ENCODE results near the gene USP10.

USP10 gene

GRCh38 chr16:84699712-84700445 lies at the start of gene USP10:
USP10 (plus strand) TSS chr16:84700000; CDS start chr16:84700091, 91 bp downstream.
- DNase-seq (ENCODE audit: extremely low spot score, insufficient read length, low read depth), result peak; percentile 98
- FAIRE-seq, result peak; percentile 59

GRCh38 chr16:84650062-84650991 lies 49.5 kb upstream of the USP10 start:
- DNase-seq (ENCODE audit: extremely low spot score, insufficient read length, low read depth), result no peak
- FAIRE-seq, result no peak

GRCh38 chr16:84652566-84652965 lies 47.2 kb upstream of the USP10 start:
- DNase-seq (ENCODE audit: extremely low spot score, insufficient read length, low read depth) (no peak), FAIRE-seq (no peak)

DNA sequence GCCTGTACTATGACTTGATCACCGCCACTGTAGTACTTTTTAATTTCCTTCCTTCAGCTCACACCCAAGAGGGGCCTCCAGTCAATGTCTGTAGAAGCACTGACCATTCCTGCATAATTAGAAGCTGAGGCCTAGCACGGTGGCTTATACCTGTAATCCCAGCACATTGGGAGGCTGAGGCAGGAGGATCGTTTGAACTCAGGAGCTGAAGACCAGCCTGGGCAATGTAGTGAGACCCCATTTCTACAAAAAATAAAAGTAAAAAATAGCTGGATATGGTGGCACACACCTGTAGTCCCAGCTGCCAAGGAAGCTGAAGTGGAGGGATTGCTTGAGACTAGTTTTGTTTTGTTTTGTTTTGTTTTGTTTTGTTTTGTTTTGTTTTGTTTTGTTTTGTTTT lies 45.6 kb upstream of the USP10 start:
- DNase-seq (ENCODE audit: extremely low spot score, insufficient read length, low read depth) (no peak), FAIRE-seq (no peak)

DNA sequence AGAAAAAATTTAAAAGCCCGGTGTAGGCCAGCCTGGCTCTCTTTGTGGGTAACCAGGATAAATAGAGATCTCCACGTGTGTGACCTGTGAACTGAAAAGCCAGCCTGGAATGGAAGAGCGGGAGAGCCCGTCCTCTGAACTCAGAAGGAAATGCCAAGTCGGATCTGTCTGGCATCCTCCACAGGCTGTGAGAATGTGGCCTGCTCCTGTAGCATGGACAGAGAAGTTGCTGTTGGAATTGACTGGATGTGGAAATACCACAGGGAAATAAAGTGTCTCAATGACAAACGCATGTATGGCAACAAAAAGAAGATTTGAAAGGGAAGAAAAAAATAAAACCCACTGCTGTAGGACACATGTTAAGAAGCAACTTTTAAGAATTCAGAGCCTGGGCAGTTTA lies 44.8 kb upstream of the USP10 start:
- no peak for DNase-seq (ENCODE audit: extremely low spot score, insufficient read length, low read depth)
- no peak for FAIRE-seq

DNA sequence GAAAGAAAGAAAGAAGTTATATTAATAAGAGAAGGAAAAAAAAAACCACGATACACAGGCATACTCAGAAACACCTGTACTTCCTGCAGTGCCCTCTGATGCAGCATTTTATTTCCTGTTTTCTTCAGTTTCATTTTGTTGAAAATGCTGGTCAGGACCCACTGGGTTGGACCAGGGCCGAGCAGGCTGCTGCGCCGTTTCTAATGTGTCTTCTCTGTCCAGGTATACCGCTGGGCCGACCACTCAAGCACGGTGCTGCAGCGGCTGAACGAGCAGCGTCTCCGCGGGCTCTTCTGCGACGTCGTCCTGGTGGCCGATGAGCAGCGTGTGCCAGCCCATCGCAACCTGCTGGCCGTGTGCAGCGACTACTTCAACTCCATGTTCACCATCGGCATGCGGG lies 43.2 kb upstream of the USP10 start:
- DNase-seq (ENCODE audit: extremely low spot score, insufficient read length, low read depth) (no peak), FAIRE-seq (no peak)

DNA sequence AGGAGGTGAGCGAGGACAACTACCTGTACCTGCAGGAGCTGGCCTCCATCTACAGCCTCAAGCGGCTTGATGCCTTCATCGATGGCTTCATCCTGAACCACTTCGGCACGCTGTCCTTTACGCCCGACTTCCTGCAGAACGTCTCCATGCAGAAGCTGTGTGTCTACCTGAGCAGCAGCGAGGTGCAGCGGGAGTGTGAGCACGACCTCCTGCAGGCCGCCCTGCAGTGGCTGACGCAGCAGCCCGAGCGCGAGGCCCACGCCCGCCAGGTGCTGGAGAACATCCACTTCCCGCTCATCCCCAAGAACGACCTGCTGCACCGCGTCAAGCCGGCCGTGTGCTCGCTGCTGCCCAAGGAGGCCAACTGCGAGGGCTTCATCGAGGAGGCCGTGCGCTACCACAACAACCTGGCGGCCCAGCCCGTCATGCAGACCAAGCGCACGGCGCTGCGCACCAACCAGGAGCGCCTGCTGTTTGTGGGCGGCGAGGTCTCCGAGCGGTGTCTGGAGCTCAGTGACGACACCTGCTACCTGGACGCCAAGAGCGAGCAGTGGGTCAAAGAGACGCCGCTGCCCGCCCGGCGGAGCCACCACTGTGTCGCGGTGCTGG lies 42.5 kb upstream of the USP10 start:
- FAIRE-seq, result no peak
- DNase-seq (ENCODE audit: extremely low spot score, insufficient read length, low read depth), result no peak

DNA sequence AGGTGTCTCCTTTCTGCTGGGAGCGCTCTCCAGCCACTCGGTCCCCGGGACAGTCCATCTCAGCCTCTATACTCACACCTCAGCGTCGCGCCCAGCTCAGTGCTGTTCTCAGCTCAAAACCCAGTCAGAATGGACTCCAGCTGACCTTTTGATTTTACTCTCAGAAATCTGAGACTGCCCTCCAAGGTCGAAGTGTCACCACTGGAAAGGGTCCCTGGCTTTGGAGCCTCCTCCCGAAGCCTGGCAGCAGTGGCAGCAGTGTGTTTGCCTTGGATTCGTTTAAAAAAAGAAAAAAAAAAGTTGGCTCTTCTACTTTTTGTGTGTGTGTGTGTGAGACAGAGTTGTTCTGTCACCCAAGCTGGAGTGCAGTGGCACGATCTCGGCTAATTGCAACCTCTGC lies 41.1 kb upstream of the USP10 start:
- FAIRE-seq (no peak), DNase-seq (ENCODE audit: extremely low spot score, insufficient read length, low read depth) (no peak)

- DNase-seq (ENCODE audit: extremely low spot score, insufficient read length, low read depth) (no peak), FAIRE-seq (no peak)
Measured at GRCh38 chr16:84659656-84660300, 40.0 kb upstream of the USP10 start.

- DNase-seq (ENCODE audit: extremely low spot score, insufficient read length, low read depth), result no peak
- FAIRE-seq, result no peak
Measured at GRCh38 chr16:84660973-84661372, 38.8 kb upstream of the USP10 start.

GRCh38 chr16:84661418-84662060 lies 38.3 kb upstream of the USP10 start:
- DNase-seq (ENCODE audit: extremely low spot score, insufficient read length, low read depth), result no peak
- no peak for FAIRE-seq

DNA sequence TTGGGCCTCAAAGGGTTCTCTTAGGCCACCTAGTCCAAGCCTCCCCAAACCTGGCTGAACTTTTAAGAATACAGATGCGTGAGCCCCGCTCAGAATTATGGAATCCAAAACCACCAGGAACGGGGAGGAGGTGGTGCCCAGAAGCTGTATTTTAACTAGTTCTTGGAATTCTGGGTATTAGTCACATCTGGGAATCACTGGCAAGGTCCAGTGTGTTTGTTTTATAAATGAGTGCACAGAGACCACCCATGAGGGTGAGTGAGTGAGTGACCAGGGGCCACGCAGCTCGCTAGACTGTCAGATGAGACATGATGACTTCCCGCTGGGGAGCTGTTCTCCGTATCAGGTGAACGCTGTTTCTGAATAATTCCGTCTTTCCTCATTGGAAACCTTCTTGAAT lies 37.3 kb upstream of the USP10 start:
- FAIRE-seq (no peak), DNase-seq (ENCODE audit: extremely low spot score, insufficient read length, low read depth) (no peak)

GRCh38 chr16:84663433-84664101 lies 36.2 kb upstream of the USP10 start:
- DNase-seq (ENCODE audit: extremely low spot score, insufficient read length, low read depth), result peak; percentile 23
- peak; percentile 92 for FAIRE-seq

GRCh38 chr16:84665359-84665758 lies 34.4 kb upstream of the USP10 start:
- FAIRE-seq, result no peak
- no peak for DNase-seq (ENCODE audit: extremely low spot score, insufficient read length, low read depth)

- DNase-seq (ENCODE audit: extremely low spot score, insufficient read length, low read depth) (no peak), FAIRE-seq (no peak)
Measured at GRCh38 chr16:84665843-84666242, 34.0 kb upstream of the USP10 start.

- FAIRE-seq, result no peak
- no peak for DNase-seq (ENCODE audit: extremely low spot score, insufficient read length, low read depth)
Measured at GRCh38 chr16:84667600-84668309, 32.0 kb upstream of the USP10 start.

DNA sequence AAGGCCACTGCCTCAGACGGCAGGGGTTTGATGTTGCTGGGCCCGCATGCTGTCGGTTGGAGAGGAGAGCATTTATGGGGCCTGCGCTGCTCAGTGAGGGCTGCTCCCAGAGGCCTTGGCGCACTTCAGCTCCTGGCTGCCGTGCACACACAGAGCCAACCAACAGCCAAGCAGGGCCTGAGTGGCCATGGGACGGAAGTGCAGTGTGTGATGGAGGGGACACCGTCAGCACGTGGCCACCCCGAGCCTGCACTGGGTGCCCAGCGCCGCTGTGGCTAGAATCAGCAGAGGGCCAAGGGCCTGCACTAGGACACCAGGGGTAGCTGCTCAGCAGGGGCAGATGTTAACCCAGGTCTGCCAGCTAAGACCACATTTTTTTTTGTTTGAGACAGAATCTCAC lies 29.7 kb upstream of the USP10 start:
- FAIRE-seq, result no peak
- DNase-seq (ENCODE audit: extremely low spot score, insufficient read length, low read depth), result no peak

GRCh38 chr16:84672276-84673202 lies 27.3 kb upstream of the USP10 start:
- FAIRE-seq (peak; percentile 90), DNase-seq (ENCODE audit: extremely low spot score, insufficient read length, low read depth) (peak; percentile 74)

Measured in GM18507 (cell line).